Astrocyte of the spinal cord (primary cell): ENCODE measurements around the gene TGM3.

Experiments
- DNase-seq: peaks from one replicate; pipeline ENCODE4 v3.0.0; 2011; ENCODE audit warnings: low read depth, low spot score
- H3K4me3 ChIP-seq: 2 replicates; pipeline ENCODE4 v1.5.1; 2011; ENCODE audit warnings: low read depth, mild to moderate bottlenecking, low read length, moderate library complexity
- in situ Hi-C: cut with HindIII; loops from 2 replicates; pipeline ENCODE4 v1.10.0; 2017; ENCODE audit warnings: low sequenced_read_pairs
- TF ChIP-seq, protein P1 (sequence below): IDR thresholded peaks from 2 replicates; pipeline ENCODE4 v1.5.1; 2012; ENCODE audit warnings: low read depth, mild to moderate bottlenecking, low read length, inconsistent platforms

Gene TGM3

DNA sequence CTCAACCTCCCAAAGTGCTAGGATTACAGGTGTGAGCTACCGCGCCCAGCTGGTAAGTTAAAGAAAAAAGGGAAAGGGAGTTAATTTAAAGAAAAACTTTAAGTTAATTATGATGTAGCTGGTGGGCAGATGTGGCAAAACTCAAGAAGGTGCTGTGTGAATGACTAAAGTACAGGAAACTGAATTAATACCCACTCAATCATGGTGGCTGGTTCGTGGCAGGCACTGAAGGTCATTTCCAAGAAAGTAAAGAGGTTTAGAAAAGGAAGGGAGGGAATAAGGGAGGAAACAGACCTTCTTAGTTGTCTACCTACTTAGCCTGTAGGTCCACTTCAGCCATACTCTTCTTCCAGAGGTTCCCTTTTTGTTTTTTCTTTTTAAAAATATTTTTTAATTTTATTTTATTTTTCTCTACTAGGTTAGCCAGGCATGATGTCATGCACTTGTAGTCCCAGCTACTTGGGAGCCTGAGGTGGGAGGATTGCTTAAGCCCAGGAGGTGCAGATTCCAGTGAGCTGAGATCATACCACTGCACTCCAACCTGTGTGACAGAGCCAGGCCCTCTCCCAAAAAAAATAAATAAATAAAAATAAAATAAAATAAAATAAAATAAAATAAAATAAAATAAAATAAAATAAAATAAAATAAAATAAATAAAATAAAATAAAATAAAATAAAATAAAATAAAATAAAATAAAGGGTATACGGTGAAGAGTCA lies 11.9 kb upstream of the TGM3 start:
- TF ChIP-seq, protein P1, sequence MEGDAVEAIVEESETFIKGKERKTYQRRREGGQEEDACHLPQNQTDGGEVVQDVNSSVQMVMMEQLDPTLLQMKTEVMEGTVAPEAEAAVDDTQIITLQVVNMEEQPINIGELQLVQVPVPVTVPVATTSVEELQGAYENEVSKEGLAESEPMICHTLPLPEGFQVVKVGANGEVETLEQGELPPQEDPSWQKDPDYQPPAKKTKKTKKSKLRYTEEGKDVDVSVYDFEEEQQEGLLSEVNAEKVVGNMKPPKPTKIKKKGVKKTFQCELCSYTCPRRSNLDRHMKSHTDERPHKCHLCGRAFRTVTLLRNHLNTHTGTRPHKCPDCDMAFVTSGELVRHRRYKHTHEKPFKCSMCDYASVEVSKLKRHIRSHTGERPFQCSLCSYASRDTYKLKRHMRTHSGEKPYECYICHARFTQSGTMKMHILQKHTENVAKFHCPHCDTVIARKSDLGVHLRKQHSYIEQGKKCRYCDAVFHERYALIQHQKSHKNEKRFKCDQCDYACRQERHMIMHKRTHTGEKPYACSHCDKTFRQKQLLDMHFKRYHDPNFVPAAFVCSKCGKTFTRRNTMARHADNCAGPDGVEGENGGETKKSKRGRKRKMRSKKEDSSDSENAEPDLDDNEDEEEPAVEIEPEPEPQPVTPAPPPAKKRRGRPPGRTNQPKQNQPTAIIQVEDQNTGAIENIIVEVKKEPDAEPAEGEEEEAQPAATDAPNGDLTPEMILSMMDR, result no peak
- no peak overlapping the region for H3K4me3 ChIP-seq
- in situ Hi-C loops, result no loop called here
- no peak for DNase-seq

DNA sequence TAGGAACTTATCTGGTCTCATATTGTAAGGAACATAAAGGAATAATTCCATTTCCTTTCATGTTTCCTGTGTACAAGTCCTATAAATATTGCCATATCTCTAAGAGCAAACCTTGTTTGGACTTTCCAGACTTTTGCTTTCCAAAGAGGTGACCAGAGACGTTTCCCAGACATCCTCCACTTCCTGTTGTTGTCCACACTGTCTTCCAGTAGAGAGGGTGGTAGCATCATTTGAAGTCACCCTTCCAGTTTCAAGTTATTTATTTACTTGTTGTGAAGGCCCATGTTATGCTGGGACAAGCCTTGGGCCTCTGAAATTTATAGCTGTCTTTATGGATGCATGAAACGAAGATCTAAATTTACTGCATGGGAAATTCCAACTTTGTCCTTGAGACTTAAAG lies 10.6 kb upstream of the TGM3 start:
- no peak overlapping the region for H3K4me3 ChIP-seq
- TF ChIP-seq, protein P1, result no peak
- in situ Hi-C loops, result no loop called here
- no peak for DNase-seq

DNA sequence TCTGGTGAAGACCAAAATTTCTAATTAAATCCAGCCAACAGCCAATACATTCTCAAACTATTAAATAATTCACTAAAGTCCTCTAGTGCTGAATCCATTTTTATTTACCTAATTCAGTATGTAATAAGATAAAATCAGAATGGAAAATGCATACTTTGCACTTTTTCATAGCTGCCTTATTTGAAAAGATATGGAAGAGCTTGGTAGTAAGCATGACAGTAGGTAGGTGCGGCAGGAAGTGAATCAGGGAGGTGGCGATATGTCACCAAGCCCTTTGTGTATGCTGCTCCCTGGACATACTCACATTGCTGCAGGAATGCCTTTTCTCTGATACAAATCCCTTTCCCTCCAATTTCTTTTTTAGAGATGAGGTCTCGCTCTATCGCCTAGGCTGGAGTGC lies 10.2 kb upstream of the TGM3 start:
- H3K4me3 ChIP-seq, result no peak overlapping the region
- in situ Hi-C loops, result no loop called here
- TF ChIP-seq, protein P1, result no peak
- DNase-seq, result no peak

DNA sequence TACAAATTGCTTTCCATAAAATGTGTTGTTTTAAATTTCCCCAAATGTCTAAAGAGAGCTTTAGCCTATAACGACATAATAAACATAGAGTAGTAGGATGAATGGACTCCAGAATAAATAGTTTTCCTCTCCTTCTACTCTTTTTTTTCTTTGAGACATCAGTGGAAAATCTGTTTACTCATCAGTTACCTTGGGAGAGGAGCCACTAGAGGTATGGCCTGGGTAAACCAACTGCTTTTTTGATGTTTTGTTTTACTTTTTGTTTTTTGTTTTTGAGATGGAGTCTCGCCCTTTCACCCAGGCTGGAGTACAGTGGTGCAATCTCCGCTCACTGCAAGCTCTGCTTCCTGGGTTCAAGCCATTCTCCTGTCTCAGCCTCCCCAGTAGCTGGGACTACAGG lies 8.3 kb upstream of the TGM3 start:
- H3K4me3 ChIP-seq, result no peak overlapping the region
- TF ChIP-seq, protein P1, result no peak
- DNase-seq, result no peak
- in situ Hi-C loops, result no loop called here

DNA sequence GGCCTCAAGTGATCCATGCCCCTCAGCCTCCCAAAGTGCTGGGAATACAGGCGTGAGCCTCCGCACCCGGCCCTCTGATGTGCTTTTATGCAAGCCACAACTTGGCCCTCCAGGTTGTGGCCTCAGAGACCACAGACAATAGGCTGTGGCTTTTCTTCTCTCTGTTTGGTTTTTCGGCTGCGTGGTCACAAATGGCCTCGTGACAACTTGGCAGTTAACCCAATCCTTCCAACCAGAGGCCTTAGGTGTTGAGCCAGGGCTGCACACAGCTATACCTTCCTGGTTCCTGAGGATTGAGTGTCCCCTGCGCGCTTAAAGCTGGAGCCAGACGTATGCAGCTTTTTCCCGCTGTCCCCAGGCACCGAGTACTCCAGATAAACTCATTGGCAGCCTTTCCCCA lies 6.3 kb upstream of the TGM3 start:
- no peak overlapping the region for H3K4me3 ChIP-seq
- no peak for DNase-seq
- in situ Hi-C loops, result no loop called here
- TF ChIP-seq, protein P1, result no peak

DNA sequence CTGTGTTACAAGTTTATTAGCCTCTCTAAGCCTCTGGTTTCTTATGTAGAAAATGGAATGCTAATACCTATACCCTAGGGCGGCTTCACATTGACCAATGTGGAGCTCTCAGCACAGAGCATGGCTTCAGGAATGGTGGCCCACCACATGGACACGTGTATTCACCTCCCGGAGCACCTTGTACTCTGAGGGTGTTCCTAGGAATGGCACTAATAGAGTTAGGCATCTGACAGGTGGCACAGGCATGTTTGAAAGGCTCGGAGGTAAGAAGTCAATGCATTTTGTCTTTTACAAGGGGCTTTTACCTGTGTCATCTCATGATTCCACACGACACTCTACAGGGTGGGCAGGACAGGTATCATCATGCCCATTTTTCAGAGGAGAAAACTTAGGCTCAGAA lies 5.3 kb upstream of the TGM3 start:
- no peak overlapping the region for H3K4me3 ChIP-seq
- in situ Hi-C loops, result no loop called here
- DNase-seq, result no peak
- TF ChIP-seq, protein P1, result no peak
